Activated CD4-positive, alpha-beta T cell treated with anti-CD3 and anti-CD28 coated beads, Interleukin-2, amount 50 U/mL, for 1 hour (primary cell): ENCODE results near the gene OAS3.
"Not testable (repeated sequence)": the region's sequence is repeated elsewhere in the genome, so short reads cannot be mapped to it uniquely, and the experiment has no call there.

Experiments
- DNase-seq: peaks from one replicate; pipeline ENCODE4 v3.0.0-alpha.2; 2020

OAS3 gene, protein sequence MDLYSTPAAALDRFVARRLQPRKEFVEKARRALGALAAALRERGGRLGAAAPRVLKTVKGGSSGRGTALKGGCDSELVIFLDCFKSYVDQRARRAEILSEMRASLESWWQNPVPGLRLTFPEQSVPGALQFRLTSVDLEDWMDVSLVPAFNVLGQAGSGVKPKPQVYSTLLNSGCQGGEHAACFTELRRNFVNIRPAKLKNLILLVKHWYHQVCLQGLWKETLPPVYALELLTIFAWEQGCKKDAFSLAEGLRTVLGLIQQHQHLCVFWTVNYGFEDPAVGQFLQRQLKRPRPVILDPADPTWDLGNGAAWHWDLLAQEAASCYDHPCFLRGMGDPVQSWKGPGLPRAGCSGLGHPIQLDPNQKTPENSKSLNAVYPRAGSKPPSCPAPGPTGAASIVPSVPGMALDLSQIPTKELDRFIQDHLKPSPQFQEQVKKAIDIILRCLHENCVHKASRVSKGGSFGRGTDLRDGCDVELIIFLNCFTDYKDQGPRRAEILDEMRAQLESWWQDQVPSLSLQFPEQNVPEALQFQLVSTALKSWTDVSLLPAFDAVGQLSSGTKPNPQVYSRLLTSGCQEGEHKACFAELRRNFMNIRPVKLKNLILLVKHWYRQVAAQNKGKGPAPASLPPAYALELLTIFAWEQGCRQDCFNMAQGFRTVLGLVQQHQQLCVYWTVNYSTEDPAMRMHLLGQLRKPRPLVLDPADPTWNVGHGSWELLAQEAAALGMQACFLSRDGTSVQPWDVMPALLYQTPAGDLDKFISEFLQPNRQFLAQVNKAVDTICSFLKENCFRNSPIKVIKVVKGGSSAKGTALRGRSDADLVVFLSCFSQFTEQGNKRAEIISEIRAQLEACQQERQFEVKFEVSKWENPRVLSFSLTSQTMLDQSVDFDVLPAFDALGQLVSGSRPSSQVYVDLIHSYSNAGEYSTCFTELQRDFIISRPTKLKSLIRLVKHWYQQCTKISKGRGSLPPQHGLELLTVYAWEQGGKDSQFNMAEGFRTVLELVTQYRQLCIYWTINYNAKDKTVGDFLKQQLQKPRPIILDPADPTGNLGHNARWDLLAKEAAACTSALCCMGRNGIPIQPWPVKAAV

DNA sequence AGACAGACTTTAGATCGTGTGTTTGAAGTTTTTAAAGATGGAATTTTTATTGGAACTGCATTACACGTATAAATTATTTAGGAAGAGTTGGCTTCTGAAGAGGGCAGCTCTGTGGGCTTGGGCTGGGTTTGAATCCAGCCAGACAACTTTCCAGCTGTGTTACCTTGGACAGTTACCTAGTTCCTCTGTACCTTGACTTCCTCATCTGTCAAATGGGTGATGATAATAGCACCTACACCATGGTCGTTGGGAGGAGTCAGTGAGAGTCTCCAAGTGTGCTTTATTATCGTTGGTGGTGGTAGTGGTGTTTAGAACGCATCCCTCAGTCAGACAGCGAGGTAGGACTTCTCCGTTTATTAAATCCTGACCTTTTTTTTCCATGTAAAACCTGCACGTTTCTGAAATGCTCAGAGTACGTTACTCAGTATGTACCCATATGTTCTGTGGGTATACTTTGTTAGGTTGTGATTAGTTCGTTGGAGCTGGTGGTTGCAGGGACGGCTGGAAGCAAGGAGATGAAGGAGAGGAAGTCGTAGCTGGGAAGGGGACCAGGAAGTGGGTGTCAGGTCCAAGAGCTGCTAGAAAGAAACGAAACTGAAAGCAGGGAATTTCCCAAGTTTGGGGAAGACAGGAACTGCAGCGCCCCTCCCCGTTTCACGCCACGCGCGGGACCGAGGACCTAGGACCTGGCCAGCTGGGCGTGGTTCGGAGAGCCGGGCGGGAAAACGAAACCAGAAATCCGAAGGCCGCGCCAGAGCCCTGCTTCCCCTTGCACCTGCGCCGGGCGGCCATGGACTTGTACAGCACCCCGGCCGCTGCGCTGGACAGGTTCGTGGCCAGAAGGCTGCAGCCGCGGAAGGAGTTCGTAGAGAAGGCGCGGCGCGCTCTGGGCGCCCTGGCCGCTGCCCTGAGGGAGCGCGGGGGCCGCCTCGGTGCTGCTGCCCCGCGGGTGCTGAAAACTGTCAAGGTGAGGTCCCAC lies at the start of gene OAS3:
Gene OAS3 (plus strand): TSS at position 734 of the 979 bp plus-strand sequence. CDS start 57 bp downstream, at position 791.
- peak; percentile 52 for DNase-seq

DNA sequence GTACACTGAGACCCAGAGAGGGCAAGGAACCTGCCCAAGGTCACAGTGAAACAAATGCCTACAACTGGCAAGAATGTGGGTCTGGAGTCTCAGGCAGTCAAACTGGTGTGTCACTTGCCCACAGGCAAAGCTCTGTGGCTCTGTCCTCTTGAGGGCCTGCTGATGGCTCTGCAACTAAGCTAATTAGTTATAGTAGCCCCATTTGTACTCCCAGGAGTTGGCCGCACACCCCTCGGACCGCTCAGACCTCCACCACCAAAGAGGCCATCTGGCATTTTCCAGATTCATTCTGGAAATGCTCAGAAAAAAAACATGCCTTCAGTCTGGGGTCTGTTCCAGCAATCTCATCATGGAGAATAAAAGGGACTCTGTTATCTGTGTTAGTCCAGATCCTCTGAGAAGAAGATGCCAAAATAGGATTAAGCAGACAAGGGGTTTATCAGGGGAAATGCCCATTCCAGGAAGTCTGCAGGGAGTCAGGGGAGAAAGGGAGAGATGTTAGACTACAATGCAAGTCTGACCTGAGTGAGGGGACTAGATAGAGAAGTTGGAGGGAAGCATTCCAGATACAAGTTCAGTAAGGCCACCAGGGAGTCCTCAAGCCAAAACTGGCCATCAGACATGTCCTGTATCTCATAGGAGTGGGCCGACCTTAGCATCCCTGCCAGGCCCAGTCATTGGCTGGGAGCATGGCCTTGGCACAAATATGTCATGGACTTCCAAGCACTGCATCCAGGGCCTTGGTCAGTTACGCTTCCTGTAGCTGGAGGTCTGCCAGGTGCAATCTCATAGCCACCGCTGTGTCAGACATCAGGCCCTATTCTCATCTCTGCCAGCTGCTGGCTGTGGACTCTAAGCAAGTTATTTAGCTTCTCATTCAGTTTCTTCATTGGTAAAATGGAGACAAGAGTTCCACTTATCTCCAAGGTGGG lies 46.9 kb upstream of the OAS3 start:
- DNase-seq, result no peak

- no peak for DNase-seq
Observed at GRCh38 chr12:112892856-112893255, 45.4 kb upstream of the OAS3 start.

DNA sequence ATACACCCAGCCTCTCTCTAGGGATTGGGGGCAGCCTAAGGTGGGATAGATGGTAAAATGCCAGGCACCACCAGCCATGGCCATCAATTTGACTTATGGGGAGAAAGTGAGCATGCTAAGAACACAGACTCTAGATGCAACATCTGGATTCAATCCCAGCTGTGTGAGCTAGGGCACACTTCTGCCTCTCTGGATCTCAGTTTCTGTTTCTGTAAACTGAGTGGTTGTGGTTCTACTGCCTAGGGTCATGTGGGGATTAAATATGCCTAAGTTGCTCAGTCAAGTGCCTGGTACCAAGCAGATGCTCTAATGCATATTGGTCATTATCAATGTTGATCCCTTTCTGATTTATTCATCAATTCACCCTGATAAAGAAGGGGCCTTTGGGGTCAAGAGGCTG lies 44.1 kb upstream of the OAS3 start:
- no peak for DNase-seq

DNA sequence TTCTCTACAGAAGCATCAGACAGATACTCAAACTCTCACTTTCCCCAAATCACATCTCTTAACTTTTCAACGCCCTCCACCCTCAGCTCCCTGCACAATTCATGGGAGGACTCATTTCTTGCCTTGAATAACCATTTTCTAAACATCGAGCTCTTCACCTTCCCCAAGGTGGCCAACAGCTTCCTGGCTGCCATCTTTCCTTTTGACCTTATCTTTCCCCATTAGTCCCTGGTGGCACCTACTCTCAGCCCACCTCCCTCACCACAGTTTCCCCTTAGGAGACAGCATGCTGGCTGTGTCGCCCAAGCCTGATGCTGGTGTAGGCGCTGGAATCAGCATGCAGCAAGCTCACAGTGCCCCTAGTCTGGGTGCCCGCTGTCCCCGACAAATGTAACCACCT lies 39.9 kb upstream of the OAS3 start:
- no peak for DNase-seq

DNA sequence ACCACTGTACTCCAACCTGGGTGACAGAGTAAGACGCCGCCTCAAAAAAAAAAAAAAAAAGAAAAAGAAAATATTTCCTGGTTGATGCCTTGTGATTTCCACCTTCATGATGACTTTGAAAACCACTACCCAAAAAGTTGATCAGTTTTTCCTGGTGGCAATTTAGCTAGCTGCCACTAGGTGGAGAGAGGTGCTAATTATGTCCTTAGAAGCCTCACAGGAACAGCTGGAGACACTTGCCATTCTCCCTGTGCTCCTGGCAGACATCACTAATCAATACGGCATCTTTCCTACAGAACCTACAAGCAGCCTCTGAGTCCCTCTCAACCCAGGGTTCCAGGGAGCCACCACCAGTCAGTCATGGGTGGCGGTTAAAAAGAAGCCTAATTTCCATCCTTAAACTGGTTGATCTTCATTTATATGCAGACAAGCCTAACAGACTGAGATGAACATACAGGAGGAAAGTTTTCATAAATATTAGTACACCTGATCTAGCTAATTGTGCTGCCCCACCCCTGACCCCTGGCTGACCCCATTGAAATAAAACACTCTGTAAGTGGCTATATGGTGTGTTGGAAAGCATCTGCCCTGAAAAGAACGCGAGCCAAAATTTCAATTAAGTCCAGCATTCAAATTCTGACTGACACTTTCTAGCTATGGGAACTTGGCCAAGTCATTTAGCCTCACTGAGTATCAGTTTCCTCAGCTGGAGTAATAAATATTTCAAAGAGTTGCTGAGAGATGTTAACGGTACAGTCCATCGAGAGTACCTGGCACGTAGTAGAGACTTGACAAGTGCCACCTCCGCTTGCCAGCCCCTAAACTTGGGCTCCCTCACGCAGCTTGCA lies 37.8 kb upstream of the OAS3 start:
- DNase-seq, result peak; percentile 28

DNA sequence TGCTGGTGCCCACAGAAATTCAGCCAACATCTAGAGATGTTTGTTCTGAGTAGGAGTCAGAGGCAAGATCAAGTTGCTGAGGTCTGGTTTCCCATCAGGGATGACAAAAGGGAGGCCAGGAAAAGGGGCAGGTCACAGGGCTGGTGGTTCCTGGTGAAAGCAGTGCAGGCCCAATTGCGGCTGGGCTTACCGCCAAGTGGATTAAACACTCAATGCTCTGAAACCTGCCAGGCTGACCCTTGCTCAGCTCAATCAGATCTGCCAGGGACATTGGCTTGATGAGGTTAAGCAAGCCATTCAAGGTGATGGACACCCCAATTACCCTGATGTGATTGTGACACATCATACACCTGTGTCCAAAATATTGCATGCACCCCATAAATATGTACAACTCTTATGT lies 37.0 kb upstream of the OAS3 start:
- DNase-seq, result no peak

DNA sequence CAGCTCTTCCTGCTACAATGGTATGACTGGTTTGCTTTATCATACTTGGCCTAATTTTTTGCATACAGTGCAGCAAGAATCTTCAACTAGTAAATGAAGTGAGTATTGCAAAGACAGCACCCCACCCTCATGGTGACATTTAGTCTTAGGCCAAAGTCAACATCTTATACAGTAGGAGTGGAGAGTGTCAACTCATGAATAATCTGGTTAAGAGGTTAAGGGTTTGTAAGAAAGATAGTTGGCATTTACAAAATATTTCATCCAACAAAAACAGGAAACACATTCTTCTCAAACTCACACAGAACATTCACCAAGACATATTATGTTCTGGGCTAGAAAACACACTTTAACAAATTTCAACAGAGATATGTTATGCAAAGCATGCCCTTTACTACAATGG lies 33.7 kb upstream of the OAS3 start:
- no peak for DNase-seq

- no peak for DNase-seq
Observed at GRCh38 chr12:112905451-112906089, 32.7 kb upstream of the OAS3 start.

GRCh38 chr12:112906712-112907414 lies 31.4 kb upstream of the OAS3 start, which contains the start of gene OAS1:
Gene OAS1, plus strand, starts transcription at chr12:112906962. Its CDS starts 78 bp downstream, at chr12:112907040.
- DNase-seq, result no peak

GRCh38 chr12:112907415-112908157 lies 30.7 kb upstream of the OAS3 start:
- DNase-seq, result no peak

DNA sequence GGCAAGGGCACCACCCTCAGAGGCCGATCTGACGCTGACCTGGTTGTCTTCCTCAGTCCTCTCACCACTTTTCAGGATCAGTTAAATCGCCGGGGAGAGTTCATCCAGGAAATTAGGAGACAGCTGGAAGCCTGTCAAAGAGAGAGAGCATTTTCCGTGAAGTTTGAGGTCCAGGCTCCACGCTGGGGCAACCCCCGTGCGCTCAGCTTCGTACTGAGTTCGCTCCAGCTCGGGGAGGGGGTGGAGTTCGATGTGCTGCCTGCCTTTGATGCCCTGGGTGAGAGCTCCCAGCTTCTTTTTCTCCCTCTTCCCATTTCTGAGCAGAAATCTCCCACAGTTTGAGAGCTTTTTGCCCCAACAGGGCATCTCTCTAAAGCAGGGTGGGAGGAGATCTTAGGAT lies 29.7 kb upstream of the OAS3 start:
- peak; percentile 25 for DNase-seq

GRCh38 chr12:112909693-112910092 lies 28.6 kb upstream of the OAS3 start:
- DNase-seq, result no peak

GRCh38 chr12:112913038-112913688 lies 25.1 kb upstream of the OAS3 start:
- no peak for DNase-seq

GRCh38 chr12:112913888-112914287 lies 24.4 kb upstream of the OAS3 start:
- not testable (repeated sequence) for DNase-seq

- DNase-seq, result no peak
Observed at GRCh38 chr12:112916270-112916669, 22.0 kb upstream of the OAS3 start.

DNA sequence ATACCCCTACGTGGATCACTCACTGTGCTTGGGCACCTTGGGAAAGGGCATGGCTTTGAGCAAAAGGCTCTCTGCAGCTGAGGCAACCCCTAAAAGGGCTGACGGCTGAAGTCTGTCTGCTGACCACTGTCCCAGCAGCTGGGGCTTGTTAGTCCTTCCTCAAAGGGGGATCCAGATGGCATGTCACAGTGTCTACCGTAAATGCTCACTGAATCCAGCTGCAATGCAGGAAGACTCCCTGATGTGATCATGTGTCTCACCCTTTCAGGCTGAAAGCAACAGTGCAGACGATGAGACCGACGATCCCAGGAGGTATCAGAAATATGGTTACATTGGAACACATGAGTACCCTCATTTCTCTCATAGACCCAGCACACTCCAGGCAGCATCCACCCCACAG lies 19.2 kb upstream of the OAS3 start:
- DNase-seq, result no peak

DNA sequence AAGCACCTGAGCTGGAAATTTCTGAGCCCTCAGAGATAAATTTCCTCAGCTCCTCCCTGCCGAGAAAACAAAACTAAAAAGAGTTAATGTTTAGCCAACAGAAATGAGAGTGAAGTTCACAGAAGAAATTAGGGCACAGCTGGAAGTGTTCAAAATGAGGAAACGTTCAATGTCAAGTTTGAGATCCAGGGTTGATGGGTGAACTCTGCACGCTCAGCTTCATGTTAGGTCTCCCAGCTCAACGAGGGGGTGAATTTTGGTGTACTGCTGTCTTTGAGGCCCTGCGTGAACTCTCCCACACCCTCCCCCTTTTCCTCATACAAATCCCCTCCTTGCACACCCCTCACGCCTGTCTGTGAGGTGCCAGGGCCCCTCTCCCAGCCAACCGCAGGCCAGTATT lies 13.3 kb upstream of the OAS3 start:
- no peak for DNase-seq
